Measurements from ENCODE around the gene OTP. TPM values are rescaled to one million over a fixed set of nuclear protein-coding genes. Genes with fewer than 3 reads are reported as not detected.
A peak's percentile ranks its signal among the peaks of the same experiment; 100 is the strongest.

The OTP gene
- not detected for total RNA-seq

GRCh38 chr5:77637998-77638762 lies at the start of gene OTP:
OTP (minus strand) TSS chr5:77638713; CDS start chr5:77638549, 164 bp downstream.
- no peak for ATAC-seq
- no peak for DNase-seq (ENCODE audit: low spot score)

DNA sequence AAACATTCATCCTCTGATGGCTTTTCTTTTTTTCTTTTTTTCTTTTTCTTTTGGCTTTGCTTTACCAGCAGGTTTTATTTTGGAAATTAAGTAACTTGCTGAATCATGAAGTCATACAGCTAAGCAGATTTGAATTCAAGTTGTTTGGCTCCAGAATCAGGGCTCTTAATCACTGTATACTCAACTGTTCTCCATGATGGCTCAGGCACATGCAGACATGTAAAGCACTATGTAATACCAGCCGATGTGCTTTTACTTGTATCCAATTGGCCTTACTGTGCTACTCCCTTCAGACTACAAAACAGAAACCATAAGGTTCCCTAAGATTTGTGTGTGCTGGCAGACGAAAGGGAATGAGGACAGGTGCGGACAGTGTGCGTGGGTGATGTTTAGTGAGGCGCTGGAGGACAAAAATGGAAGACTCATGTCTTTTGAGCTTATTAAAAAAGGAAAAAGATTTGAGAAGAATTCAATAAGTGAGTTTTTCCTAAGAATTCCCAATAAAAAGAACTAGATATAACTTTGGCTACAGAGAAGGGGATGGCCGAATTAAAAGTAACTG lies 44.7 kb upstream of the OTP start:
- no peak for ATAC-seq
- no peak for DNase-seq (ENCODE audit: low spot score)

DNA sequence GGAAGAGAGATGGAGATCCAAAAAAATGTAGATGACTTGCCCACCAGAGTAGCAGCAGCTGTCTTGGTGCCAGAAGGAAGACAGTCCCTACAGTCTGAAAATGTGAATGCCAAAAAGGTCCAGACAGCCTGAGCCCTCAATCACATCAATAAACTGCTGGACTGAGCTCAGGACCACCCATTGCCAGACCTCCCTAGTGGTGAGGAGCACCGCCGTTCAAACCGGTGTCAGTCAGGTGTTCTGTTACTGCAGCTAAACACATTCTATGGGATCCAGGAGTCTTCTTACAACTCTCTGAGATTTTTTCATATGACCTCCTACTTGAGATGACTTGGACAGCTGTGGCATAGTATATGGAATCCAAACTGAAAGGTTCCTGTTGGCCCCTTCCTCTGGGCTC lies 32.0 kb upstream of the OTP start:
- DNase-seq (ENCODE audit: low spot score) = no peak
- no peak for ATAC-seq

GRCh38 chr5:77669677-77670076 lies 31.2 kb upstream of the OTP start:
- DNase-seq (ENCODE audit: low spot score) = no peak
- ATAC-seq = no peak

DNA sequence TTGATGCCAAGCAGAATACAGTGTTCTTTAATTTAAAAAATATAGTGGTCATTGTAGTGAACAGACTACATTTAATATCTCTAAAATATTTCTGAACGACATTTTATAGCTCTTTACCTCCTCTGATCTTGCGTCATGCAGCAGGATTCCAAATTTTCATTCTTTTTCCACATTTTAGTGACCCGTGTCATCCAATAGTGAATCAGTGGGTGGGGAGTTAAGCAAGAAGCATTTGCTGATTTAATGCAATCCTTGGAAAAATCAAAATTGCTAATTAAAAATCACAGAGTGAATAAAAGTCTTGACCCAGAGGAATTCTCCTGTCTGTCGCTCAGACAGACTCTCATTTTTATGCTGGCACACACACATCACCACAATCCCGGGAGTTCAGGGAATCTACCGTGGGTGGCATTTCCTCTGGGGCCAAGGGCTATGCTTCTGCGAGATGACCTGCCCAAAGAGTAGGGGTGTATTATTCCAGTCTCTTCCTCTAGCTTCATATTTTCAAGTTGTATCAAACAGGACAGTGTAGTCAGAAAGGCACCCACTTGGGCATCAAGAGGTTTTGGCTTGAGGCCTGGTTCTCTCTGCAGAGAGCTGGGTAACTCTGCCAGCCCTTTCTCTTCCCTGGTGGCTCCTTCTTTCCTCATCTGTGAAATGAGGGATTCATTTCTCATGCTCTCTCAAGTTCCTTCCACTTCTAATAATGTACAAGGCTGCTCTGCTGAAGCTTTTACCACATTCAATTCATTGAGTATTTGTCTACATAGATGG lies 24.8 kb upstream of the OTP start:
- DNase-seq (ENCODE audit: low spot score) (no peak), ATAC-seq (no peak)

DNA sequence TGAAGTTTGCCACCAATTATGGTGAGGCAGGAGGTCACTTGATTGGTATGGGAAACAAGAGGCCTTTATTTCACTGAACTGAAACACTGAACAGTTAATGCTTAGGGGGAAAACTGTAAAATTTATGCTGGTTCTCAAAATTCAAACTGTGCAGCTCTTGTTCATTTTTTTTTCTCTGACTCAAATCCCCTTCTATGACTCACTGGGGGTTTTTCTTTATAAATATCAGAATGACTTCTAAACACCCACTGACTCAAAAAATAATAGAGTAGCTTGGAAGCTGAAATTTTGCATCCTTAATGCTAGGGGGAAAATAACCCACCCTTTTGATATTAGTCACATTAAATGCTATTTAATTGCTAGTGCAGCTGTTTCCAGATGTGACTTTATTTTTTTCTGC lies 24.1 kb upstream of the OTP start:
- ATAC-seq (no peak), DNase-seq (ENCODE audit: low spot score) (no peak)

DNA sequence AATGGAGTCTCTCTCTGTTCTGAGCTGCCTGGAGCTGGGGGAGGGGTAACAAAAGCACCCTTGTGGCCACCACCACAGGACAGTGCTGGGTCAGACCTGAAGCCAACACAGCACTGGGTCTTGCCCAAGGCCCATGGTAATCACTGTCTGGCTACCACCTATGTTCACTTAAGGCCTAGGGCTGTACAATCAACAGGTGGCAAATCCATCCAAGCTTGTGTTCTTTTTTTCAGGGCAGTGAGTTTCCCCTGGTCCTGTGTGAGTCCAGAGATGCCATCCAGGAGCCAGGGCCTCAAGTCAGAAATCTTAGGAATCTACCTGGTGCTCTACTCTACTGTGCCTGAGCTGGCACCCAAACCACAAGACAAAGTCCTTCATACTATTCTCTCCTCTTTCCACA lies 20.1 kb upstream of the OTP start:
- DNase-seq (ENCODE audit: low spot score) (no peak), ATAC-seq (no peak)

GRCh38 chr5:77651343-77651742 lies 12.8 kb upstream of the OTP start:
- ATAC-seq (no peak), DNase-seq (ENCODE audit: low spot score) (no peak)

- DNase-seq (ENCODE audit: low spot score) (no peak), ATAC-seq (no peak)
Measured at GRCh38 chr5:77650686-77651085, 12.2 kb upstream of the OTP start.

DNA sequence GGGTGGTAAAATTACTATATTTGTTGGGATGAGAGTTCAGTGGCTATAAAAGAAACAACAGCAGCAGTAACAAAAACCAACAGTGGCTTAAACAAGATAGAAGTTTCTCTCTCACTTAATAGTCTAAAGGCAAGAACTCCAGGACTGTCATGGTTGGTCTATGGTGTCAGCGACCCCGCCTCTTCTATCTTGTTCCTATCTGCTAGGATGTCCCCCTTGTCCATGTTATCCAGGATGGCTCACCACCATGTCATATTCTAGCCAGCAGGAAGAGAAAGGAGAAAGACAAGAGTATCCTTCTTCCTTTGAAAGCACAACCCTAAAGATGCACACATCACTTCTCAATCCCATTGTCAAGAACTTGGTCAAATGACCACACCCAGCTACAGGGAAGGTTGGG lies 11.3 kb upstream of the OTP start:
- DNase-seq (ENCODE audit: low spot score) (no peak), ATAC-seq (no peak)

DNA sequence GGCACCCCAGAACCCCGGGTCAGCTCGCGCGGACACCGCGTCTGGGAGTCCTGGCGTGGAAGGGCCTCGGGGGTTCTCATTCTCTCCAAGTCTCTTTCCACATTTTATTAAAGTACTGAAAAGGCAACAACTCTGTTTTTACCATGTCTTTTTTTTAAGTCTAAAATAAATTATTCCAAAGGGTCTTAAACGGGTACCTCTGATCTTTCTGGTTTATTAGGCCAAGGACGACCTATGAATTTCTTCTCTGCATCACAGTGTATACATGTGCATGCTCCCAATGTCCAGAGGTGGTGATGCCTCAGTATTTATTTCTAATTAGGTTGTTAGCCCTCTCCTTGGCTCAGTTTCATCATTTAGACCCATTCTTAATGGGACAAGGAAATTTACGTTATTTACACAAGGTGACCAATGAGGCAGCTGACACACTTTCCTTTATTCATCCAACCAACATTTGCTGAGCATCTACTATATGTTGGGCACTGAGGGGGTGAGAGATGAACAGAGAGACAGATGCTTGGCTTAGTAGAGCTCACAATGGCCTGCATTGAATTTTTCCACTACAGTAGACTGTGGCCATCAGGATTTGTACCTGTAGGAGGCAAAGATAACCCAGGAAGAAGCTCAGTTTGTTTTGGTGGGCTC lies 7.6 kb upstream of the OTP start:
- DNase-seq (ENCODE audit: low spot score) (no peak), ATAC-seq (no peak)

- DNase-seq (ENCODE audit: low spot score) (peak; percentile 48), ATAC-seq (peak; percentile 94)
Measured at GRCh38 chr5:77645158-77645994, 6.9 kb upstream of the OTP start.

GRCh38 chr5:77644371-77645157 lies 6.1 kb upstream of the OTP start:
- ATAC-seq = no peak

GRCh38 chr5:77643654-77644370 lies 5.3 kb upstream of the OTP start:
- no peak for ATAC-seq
- no peak for DNase-seq (ENCODE audit: low spot score)

More at GRCh38 chr5:77644371-77645157, 6.1 kb upstream of the OTP start:
- no peak for DNase-seq (ENCODE audit: low spot score)

- no peak for DNase-seq (ENCODE audit: low spot score)
Measured at GRCh38 chr5:77642738-77643653, 4.5 kb upstream of the OTP start.

DNA sequence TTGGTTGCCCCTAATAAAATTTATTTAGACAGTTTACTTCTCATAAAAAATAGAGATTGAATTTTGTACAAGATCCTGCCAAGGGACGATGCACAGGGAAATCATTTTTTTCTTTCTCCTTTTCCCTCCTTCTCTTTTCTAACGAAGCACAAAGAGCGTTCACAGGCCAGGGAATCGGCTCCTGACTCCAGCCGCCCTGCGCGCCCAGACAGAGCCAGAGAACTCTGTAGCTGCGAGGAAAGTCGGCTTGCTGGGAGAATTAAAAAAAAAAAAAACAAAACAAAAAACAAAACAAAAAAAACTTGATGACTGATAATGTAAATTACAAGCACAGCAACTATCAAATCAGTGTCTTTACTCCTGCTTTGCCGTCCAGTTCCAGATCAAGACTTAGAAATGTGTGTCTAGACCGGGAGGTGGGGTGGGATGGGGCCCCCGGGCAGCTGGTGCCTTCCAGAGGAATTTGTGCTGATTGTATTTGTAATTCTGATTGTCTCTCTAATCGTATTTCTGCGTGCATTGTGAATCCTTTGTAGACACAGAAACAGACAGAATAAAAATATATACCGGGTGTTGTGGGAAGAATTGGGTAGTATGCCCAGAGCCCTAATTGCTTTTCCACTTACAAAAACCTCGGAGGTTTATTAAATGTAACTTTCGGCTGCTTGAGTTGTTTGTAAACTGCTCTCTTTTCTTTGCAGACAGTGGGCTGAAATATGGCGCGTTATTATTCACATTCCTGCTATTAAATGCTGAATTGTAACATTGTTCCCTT lies 3.6 kb upstream of the OTP start:
- DNase-seq (ENCODE audit: low spot score) (no peak), ATAC-seq (no peak)

More at GRCh38 chr5:77642738-77643653, 4.5 kb upstream of the OTP start:
- ATAC-seq = no peak

- no peak for ATAC-seq
- DNase-seq (ENCODE audit: low spot score) = no peak
Measured at GRCh38 chr5:77641397-77641943, 3.0 kb upstream of the OTP start.

Data from left lobe of liver (tissue), 2 donors.